GM21786 (cell line): ENCODE measurements around the gene NNMT.

Experiments
- ATAC-seq: cut with Tn5 transposase; IDR thresholded peaks from one replicate; pipeline ENCODE4 v1.9.1; 2021; ENCODE audit not compliant: unreplicated experiment

Gene NNMT

GRCh38 chr11:114262681-114263512, 33.3 kb upstream of the NNMT start:
- ATAC-seq = no peak

GRCh38 chr11:114263513-114264170, 32.6 kb upstream of the NNMT start:
- no peak for ATAC-seq

- no peak for ATAC-seq
Measured at GRCh38 chr11:114264381-114264780, 31.8 kb upstream of the NNMT start.

GRCh38 chr11:114265122-114265878, 30.9 kb upstream of the NNMT start:
- ATAC-seq = no peak

GRCh38 chr11:114269498-114269897, 26.7 kb upstream of the NNMT start:
- ATAC-seq = no peak

- ATAC-seq = no peak
Measured at GRCh38 chr11:114270531-114271270, 25.5 kb upstream of the NNMT start.

GRCh38 chr11:114271316-114271715, 24.9 kb upstream of the NNMT start:
- no peak for ATAC-seq

- ATAC-seq = no peak
Measured at GRCh38 chr11:114272311-114272710, 23.9 kb upstream of the NNMT start.

- ATAC-seq = no peak
Measured at GRCh38 chr11:114273071-114273470, 23.1 kb upstream of the NNMT start.

- ATAC-seq = no peak
Measured at GRCh38 chr11:114273890-114274635, 22.1 kb upstream of the NNMT start.

GRCh38 chr11:114274637-114275036, 21.6 kb upstream of the NNMT start:
- ATAC-seq = no peak

- ATAC-seq = no peak
Measured at GRCh38 chr11:114275280-114275679, 20.9 kb upstream of the NNMT start.

- no peak for ATAC-seq
Measured at GRCh38 chr11:114276077-114276476, 20.1 kb upstream of the NNMT start.

GRCh38 chr11:114277637-114278341, 18.4 kb upstream of the NNMT start:
- no peak for ATAC-seq

- no peak for ATAC-seq
Measured at GRCh38 chr11:114278342-114279065, 17.7 kb upstream of the NNMT start.

GRCh38 chr11:114279792-114280546, 16.2 kb upstream of the NNMT start:
- no peak for ATAC-seq

- ATAC-seq = no peak
Measured at GRCh38 chr11:114280696-114281095, 15.5 kb upstream of the NNMT start.

- ATAC-seq = no peak
Measured at GRCh38 chr11:114281388-114281956, 14.7 kb upstream of the NNMT start.
